Endothelial cell of umbilical vein (primary cell): ENCODE measurements around the gene SLC12A2. TPM values are rescaled to one million over a fixed set of nuclear protein-coding genes. Genes with fewer than 3 reads are reported as not detected.

ENCODE experiments used
- BruUV-seq: library from RNA; stranded (reverse); fragments of 400-500 nt; replicated peaks from 2 replicates; lab custom pipeline; 2021; lab: Mats Ljungman, UMichigan
- CTCF ChIA-PET: fragments of 300-600, 350-600 bp; sonication (Branson Sonifier 250); formaldehyde crosslinking; loops from one replicate; lab custom pipeline; 2021; ENCODE audit warnings: antibody characterized with exemption, inconsistent platforms; lab: Charles Lee
- POLR2A ChIA-PET: fragments of 300-600, 350-600 bp; sonication (Branson Sonifier 250); formaldehyde crosslinking; loops from one replicate; lab custom pipeline; 2021; ENCODE audit warnings: antibody characterized with exemption, inconsistent platforms; lab: Charles Lee
- DNase-seq: peaks from one replicate; pipeline ENCODE4 v3.0.0-alpha.2; 2011; ENCODE audit warnings: low read depth, low spot score
- FAIRE-seq: peaks from 2 replicates; lab custom pipeline; 2011; peaks lifted over from hg19 to GRCh38; lab: Jason Lieb, UNC
- H2AFZ ChIP-seq: 2 replicates; pipeline ENCODE4 v1.6.0; 2012; ENCODE audit warnings: low read depth, low read length, control low read depth, inconsistent platforms
- H3K27ac ChIP-seq: 2 replicates; pipeline ENCODE4 v1.5.1; 2011; ENCODE audit warnings: low read depth, mild to moderate bottlenecking, control low read depth, low read length, moderate library complexity; ENCODE audit not compliant: insufficient read depth
- H3K27me3 ChIP-seq, 2 experiments: 2 replicates each; pipeline versions ENCODE4 v1.6.0 to v1.6.1; 2011; ENCODE audit warnings: low read length in 2 of 2, mixed read lengths in 1 of 2; ENCODE audit not compliant: control insufficient read depth in 2 of 2, insufficient read depth in 2 of 2
- H3K36me3 ChIP-seq, 2 experiments: 2 replicates in 1 of 2; 3 replicates in 1 of 2; pipeline ENCODE4 v1.5.1; 2011; ENCODE audit warnings: low read length in 2 of 2, mild to moderate bottlenecking in 1 of 2, moderate library complexity in 1 of 2; ENCODE audit not compliant: control insufficient read depth in 2 of 2, insufficient read depth in 2 of 2; ENCODE audit errors: extremely low read depth in 1 of 2
- H3K4me1 ChIP-seq: 3 replicates; pipeline ENCODE4 v1.5.1; 2011; ENCODE audit warnings: mild to moderate bottlenecking, low read length; ENCODE audit not compliant: control insufficient read depth, insufficient read depth; ENCODE audit errors: extremely low read depth
- H3K4me2 ChIP-seq: 2 replicates; pipeline ENCODE4 v1.6.1; 2011; ENCODE audit warnings: low read length, control low read depth, mixed read lengths; ENCODE audit not compliant: insufficient read depth
- H3K4me3 ChIP-seq, 3 experiments: fragments of 200-600 bp in 1 of 3; sonication (generic), shearing (Covaris generic) in 1 of 3; replicated peaks in 1 of 3; 2 replicates each; pipeline ENCODE4 v1.5.1; 2011 to 2016; ENCODE audit warnings: control low read depth in 3 of 3, low read length in 3 of 3, mild to moderate bottlenecking in 2 of 3, inconsistent platforms in 1 of 3, low read depth in 1 of 3, moderate library complexity in 1 of 3; ENCODE audit not compliant: insufficient read depth in 1 of 3
- H3K79me2 ChIP-seq: 2 replicates; pipeline ENCODE4 v1.6.0; 2012; ENCODE audit warnings: low read length, inconsistent platforms; ENCODE audit not compliant: control insufficient read depth, insufficient read depth
- H3K9ac ChIP-seq: replicated peaks from 2 replicates; pipeline ENCODE3; 2011; ENCODE audit warnings: low read length, control low read depth; ENCODE audit not compliant: insufficient read depth; ENCODE audit errors: extremely low read depth
- H3K9me1 ChIP-seq: replicated peaks from 3 replicates; pipeline ENCODE4 v1.6.0; 2011; ENCODE audit warnings: mild to moderate bottlenecking, low read length; ENCODE audit not compliant: control insufficient read depth, insufficient read depth; ENCODE audit errors: extremely low read depth
- H3K9me3 ChIP-seq: replicated peaks from 2 replicates; pipeline ENCODE4 v1.5.1; 2012; ENCODE audit warnings: low read length, inconsistent platforms; ENCODE audit not compliant: control insufficient read depth, insufficient read depth
- H4K20me1 ChIP-seq: replicated peaks from 2 replicates; pipeline ENCODE3; 2011; ENCODE audit warnings: mild to moderate bottlenecking, low read length; ENCODE audit not compliant: control insufficient read depth, insufficient read depth; ENCODE audit errors: extremely low read depth
- EZH2 ChIP-seq: IDR thresholded peaks from 2 replicates; pipeline ENCODE4 v1.6.1; 2012; ENCODE audit warnings: borderline replicate concordance, low read depth, mild to moderate bottlenecking, moderate library complexity, low read length, inconsistent platforms; ENCODE audit not compliant: severe bottlenecking
- FOS ChIP-seq: IDR thresholded peaks from 2 replicates; pipeline ENCODE4 v1.6.1; 2011; ENCODE audit warnings: mild to moderate bottlenecking, low read length, moderate library complexity, borderline replicate concordance; ENCODE audit not compliant: insufficient read depth
- GATA2 ChIP-seq: IDR thresholded peaks from 2 replicates; pipeline ENCODE4 v1.7.0; 2011; ENCODE audit warnings: low read depth, mild to moderate bottlenecking, moderate library complexity, mixed read lengths, low read length; ENCODE audit not compliant: insufficient read length, insufficient read depth
- JUN ChIP-seq: IDR thresholded peaks from 2 replicates; pipeline ENCODE4 v1.6.1; 2011; ENCODE audit warnings: borderline replicate concordance, low read depth; ENCODE audit not compliant: insufficient read length, insufficient read depth
- MYC ChIP-seq: IDR thresholded peaks from one replicate; pipeline ENCODE4 v1.6.1; 2011; ENCODE audit warnings: mild to moderate bottlenecking, low read depth, low read length
- POLR2A ChIP-seq: IDR thresholded peaks from 2 replicates; pipeline ENCODE4 v1.6.1; 2012; ENCODE audit warnings: low read depth, mild to moderate bottlenecking, control low read depth, low read length
- POLR2AphosphoS5 ChIP-seq: IDR thresholded peaks from 2 replicates; pipeline ENCODE4 v1.6.1; 2012; ENCODE audit warnings: low read depth, mild to moderate bottlenecking, control low read depth, low read length, moderate library complexity; ENCODE audit not compliant: insufficient read depth
- dilution Hi-C: fragments of 300-500 bp; cut with MboI; formaldehyde crosslinking; loops from one replicate; pipeline ENCODE4 v1.15.0; 2019; ENCODE audit warnings: low sequenced_read_pairs; ENCODE audit not compliant: extremely low pct_ligation_motif_present
- intact Hi-C: fragments of 100-400 bp; cut with micrococcal nuclease; formaldehyde crosslinking; loops from one replicate; pipeline ENCODE4 v1.10.0; 2022
- polyA plus RNA-seq, 4 experiments: library from polyadenylated mRNA; depleted of rRNA in 3 of 4; stranded (reverse) in 3 of 4; unstranded in 1 of 4; fragments of >200 nt; gene quantifications; 2 replicates each; pipeline versions ENCODE4 v1.2.1 to v1.2.3, GENCODE V29; 2011 to 2012; ENCODE audit warnings: missing spikeins in 1 of 4
- total RNA-seq: library from RNA; stranded (reverse); gene quantifications from 2 replicates; pipeline ENCODE4 v1.2.3, GENCODE V29; 2021
- TF ChIP-seq, protein P1 (sequence below): IDR thresholded peaks from 2 replicates; pipeline ENCODE4 v1.6.1; 2011; ENCODE audit not compliant: insufficient read depth, insufficient read length
- TF ChIP-seq, protein P2 (sequence below), 2 donors: IDR thresholded peaks; 1 replicate in 1 of 2; 2 replicates in 1 of 2; pipeline ENCODE4 v1.5.1; 2011; ENCODE audit warnings: low read length in 2 of 2, mild to moderate bottlenecking in 2 of 2, moderate library complexity in 2 of 2, control low read depth in 1 of 2, inconsistent platforms in 1 of 2, low read depth in 1 of 2; ENCODE audit not compliant: insufficient read depth in 1 of 2; ENCODE audit errors: extremely low read depth in 1 of 2

Gene SLC12A2
- total and polyA plus RNA-seq, 2 donors (not counting 3 experiments of a cell fraction or from before 2014, with no cell fraction given): 11.0 to 59.5 TPM

DNA sequence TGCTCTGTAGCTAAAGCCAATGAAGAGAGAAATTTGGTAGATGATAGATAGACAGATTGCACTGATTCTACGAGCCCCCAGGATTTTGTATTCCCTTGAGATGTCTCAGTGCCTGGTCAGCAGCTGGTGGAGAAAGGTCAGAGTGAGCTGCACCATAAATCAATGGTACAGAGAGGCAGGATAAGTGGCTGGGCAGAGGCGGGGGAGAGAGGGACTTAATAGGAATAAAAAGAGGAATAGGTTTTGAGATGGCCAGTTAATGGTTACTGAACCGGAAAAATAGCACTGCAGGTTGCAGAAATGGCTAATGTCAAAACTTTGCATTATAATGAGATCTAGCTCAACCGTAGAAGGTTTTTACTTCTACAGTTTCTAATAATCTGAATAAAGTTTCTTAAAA is 47.9 kb upstream of the SLC12A2 start:
- no peak for FAIRE-seq

DNA sequence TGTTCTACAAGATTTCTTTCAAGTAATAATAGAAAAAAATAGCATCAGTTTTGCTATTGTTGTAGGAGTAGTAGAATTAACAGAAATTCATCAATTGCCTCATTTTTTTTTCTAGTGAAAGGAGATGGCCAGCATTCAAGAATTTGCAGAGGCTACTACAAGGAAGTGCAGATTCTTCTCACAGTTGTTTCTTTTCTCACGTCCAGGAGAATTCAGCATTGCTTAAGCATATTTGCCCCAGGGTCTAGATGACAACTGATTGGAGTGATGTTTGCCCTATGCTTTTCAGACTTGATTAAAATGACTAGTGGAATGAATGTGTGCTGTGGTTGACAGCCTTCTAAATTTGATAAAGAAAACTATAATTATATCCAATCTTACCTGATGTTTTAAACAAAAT is 46.6 kb upstream of the SLC12A2 start:
- no peak for FAIRE-seq
- Histone ChIP-seq H3K4me1 (peaks cover 29% of the 10 kb centered on the region), H4K20me1 (no peaks in the 10 kb centered on the region), H3K9ac (no peak overlapping the region), H3K9me3 (no peaks in the 10 kb centered on the region), H3K9me1 (no peaks in the 10 kb centered on the region), H3K4me2 (no peak overlapping the region), H3K27me3 (no peaks in the 10 kb centered on the region), H3K4me3 (no peak overlapping the region), H3K79me2 (no peaks in the 10 kb centered on the region), H2AFZ (no peak overlapping the region), H3K36me3 (no peaks in the 10 kb centered on the region), H3K27ac (no peak overlapping the region)
- no TSS peak for BruUV-seq
- ChIA-PET CTCF (no interaction called here), POLR2A (no interaction called here)
- TF ChIP-seq FOS (no peak), POLR2A (no peak), EZH2 (no peak), POLR2AphosphoS5 (no peak), GATA2 (no peak), MYC (no peak), JUN (no peak)
- TF ChIP-seq, protein P1, sequence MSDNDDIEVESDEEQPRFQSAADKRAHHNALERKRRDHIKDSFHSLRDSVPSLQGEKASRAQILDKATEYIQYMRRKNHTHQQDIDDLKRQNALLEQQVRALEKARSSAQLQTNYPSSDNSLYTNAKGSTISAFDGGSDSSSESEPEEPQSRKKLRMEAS: no peak
- TF ChIP-seq, protein P2, sequence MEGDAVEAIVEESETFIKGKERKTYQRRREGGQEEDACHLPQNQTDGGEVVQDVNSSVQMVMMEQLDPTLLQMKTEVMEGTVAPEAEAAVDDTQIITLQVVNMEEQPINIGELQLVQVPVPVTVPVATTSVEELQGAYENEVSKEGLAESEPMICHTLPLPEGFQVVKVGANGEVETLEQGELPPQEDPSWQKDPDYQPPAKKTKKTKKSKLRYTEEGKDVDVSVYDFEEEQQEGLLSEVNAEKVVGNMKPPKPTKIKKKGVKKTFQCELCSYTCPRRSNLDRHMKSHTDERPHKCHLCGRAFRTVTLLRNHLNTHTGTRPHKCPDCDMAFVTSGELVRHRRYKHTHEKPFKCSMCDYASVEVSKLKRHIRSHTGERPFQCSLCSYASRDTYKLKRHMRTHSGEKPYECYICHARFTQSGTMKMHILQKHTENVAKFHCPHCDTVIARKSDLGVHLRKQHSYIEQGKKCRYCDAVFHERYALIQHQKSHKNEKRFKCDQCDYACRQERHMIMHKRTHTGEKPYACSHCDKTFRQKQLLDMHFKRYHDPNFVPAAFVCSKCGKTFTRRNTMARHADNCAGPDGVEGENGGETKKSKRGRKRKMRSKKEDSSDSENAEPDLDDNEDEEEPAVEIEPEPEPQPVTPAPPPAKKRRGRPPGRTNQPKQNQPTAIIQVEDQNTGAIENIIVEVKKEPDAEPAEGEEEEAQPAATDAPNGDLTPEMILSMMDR (IDR thresholded peaks at IDR 0.05; ENCODE audit: extremely low read depth in 1 of 2, insufficient read depth in 1 of 2, low read depth in 1 of 2, low read length in 2 of 2): no peak
- dilution Hi-C loops (no loop called here), intact Hi-C loops (loop anchor here (5.0 kb wide), 1 partner anchor 225 kb away; no protein-coding TSS in a partner anchor)
- no peak for DNase-seq

More for the DNA sequence above, 47.9 kb upstream of the SLC12A2 start:
- no peak overlapping the region for H3K27ac ChIP-seq
- H3K4me3 ChIP-seq: no peak overlapping the region
- POLR2A ChIA-PET: no interaction called here
- H3K4me2 ChIP-seq: no peak overlapping the region
- dilution Hi-C loops (no loop called here), intact Hi-C loops (loop anchor here (5.0 kb wide), 1 partner anchor 223 kb away; no protein-coding TSS in a partner anchor)
- H3K9me3 ChIP-seq: no peaks in the 10 kb centered on the region
- TF ChIP-seq, protein P1: no peak
- TF ChIP-seq FOS (no peak), EZH2 (no peak), POLR2AphosphoS5 (no peak), MYC (no peak), GATA2 (no peak)
- H3K36me3 ChIP-seq: no peaks in the 10 kb centered on the region
- CTCF ChIA-PET: interaction anchor here (0.8 kb wide), 1 partner anchor 9 kb away, joined by 3 read pairs; no protein-coding TSS in a partner anchor
- no peak overlapping the region for H2AFZ ChIP-seq
- no peaks in the 10 kb centered on the region for H4K20me1 ChIP-seq
- BruUV-seq: no TSS peak
- peaks cover 29% of the 10 kb centered on the region for H3K4me1 ChIP-seq
- no peak for DNase-seq
- H3K27me3 ChIP-seq: no peaks in the 10 kb centered on the region
- no peak overlapping the region for H3K9ac ChIP-seq
- H3K79me2 ChIP-seq: no peaks in the 10 kb centered on the region
- no peaks in the 10 kb centered on the region for H3K9me1 ChIP-seq
